ENCODE measurements around the gene NR2F2.

DNA sequence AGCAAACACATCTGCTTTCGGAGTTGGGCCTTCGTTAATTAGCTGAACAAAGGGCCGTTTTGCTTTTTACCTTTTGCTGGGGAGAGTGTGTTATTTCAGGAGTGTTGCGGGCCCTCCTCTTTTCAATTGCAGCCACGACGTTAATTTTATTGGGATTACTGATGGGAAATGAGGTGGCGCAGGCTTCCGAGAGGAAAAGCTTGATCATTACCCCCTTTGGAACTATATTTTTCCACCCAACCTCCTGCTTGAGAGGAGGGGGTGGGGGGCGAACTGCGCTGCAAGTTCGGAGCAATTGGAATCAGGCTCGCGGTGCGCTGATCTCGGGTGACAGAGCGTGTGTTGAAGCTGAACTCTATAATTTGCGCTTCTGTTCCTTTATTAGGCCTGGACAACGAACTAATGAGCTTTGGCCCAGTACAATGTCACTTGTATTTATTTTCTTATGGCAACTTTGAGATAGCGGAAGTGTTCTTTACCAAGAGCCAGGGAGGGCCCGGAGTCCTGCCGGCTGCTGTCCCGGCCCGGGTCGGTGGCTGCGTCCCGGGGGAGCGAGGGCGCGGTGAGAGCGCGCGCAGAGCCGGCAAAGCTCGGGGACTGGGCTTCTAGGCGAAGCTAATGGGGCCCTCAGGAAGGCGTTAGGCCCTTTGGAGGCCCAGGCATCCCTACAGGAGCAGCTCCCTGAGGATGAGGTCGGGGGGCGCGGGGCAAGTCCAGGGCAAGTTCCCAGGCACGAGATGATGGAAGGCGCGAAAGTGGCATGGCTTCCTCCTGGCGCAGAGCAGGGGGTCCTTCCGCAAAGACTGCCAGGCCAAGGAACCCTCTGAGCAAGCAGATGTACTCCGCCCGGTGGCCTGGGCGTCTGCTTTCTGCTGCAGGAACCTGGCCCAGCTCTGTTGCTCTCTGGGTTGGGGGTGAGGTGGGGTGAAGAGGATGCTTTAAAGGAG is 12.9 kb downstream of the NR2F2 start:
- TF ChIP-seq, protein P1, sequence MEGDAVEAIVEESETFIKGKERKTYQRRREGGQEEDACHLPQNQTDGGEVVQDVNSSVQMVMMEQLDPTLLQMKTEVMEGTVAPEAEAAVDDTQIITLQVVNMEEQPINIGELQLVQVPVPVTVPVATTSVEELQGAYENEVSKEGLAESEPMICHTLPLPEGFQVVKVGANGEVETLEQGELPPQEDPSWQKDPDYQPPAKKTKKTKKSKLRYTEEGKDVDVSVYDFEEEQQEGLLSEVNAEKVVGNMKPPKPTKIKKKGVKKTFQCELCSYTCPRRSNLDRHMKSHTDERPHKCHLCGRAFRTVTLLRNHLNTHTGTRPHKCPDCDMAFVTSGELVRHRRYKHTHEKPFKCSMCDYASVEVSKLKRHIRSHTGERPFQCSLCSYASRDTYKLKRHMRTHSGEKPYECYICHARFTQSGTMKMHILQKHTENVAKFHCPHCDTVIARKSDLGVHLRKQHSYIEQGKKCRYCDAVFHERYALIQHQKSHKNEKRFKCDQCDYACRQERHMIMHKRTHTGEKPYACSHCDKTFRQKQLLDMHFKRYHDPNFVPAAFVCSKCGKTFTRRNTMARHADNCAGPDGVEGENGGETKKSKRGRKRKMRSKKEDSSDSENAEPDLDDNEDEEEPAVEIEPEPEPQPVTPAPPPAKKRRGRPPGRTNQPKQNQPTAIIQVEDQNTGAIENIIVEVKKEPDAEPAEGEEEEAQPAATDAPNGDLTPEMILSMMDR (IDR thresholded peaks at IDR 0.05), result no peak
- TF ChIP-seq POLR2A (IDR thresholded peaks at IDR 0.05), result no peak
